PC-9 (cell line): ENCODE data around the gene TENM4. TPM values are rescaled to one million over a fixed set of nuclear protein-coding genes. Genes with fewer than 3 reads are reported as not detected.

ENCODE experiments used
- BruUV-seq: library from RNA; stranded (reverse); fragments of 400-500 nt; replicated peaks from 2 replicates; lab custom pipeline; 2021; lab: Mats Ljungman, UMichigan
- CTCF ChIA-PET: fragments of 300-600 bp; sonication (Branson Sonifier 250); formaldehyde crosslinking; loops from one replicate; lab custom pipeline; 2022; ENCODE audit warnings: antibody characterized with exemption; lab: Charles Lee
- POLR2A ChIA-PET: fragments of 300-600 bp; sonication (Branson Sonifier 250); formaldehyde crosslinking; loops from one replicate; lab custom pipeline; 2022; ENCODE audit warnings: antibody characterized with exemption; ENCODE audit not compliant: unreplicated experiment; lab: Charles Lee
- DNase-seq, 2 experiments: peaks; one replicate each; pipeline versions ENCODE4 v3.0.0 to v3.0.0-alpha.2; 2015 to 2022; ENCODE audit warnings: mixed read lengths in 1 of 2
- H2AFZ ChIP-seq: fragments of 200-600 bp; sonication (generic); 2 replicates; pipeline ENCODE4 v1.8.1; 2017; ENCODE audit warnings: antibody characterized with exemption
- H3F3A ChIP-seq: fragments of 200-600 bp; sonication (generic); 2 replicates; pipeline ENCODE4 v1.8.1; 2017; ENCODE audit warnings: antibody characterized with exemption, mild to moderate bottlenecking, low read depth; ENCODE audit not compliant: insufficient read depth
- H3K27ac ChIP-seq: fragments of 200-600 bp; sonication (generic); 2 replicates; pipeline ENCODE4 v1.6.1; 2016; ENCODE audit warnings: mixed run types
- H3K27me3 ChIP-seq: fragments of 200-600 bp; sonication (generic); 2 replicates; pipeline ENCODE4 v1.6.1; 2016; ENCODE audit warnings: low read depth, mixed run types; ENCODE audit not compliant: insufficient read depth
- H3K36me3 ChIP-seq: fragments of 200-600 bp; sonication (generic); 2 replicates; pipeline ENCODE4 v1.6.1; 2016; ENCODE audit warnings: low read depth, mixed run types
- H3K4me1 ChIP-seq: fragments of 200-600 bp; sonication (generic); replicated peaks from 2 replicates; pipeline ENCODE4 v1.6.1; 2016; ENCODE audit warnings: mixed run types; ENCODE audit not compliant: insufficient read depth
- H3K4me2 ChIP-seq: fragments of 200-600 bp; sonication (generic); 2 replicates; pipeline ENCODE4 v1.6.1; 2017; ENCODE audit warnings: mixed run types
- H3K4me3 ChIP-seq: fragments of 200-600 bp; sonication (generic); 2 replicates; pipeline ENCODE4 v1.6.1; 2016; ENCODE audit warnings: mixed run types
- H3K79me2 ChIP-seq: fragments of 200-600 bp; sonication (generic); 2 replicates; pipeline ENCODE4 v1.6.1; 2017; ENCODE audit warnings: low read depth, mixed run types
- H3K9me2 ChIP-seq: fragments of 200-600 bp; sonication (generic); 2 replicates; pipeline ENCODE4 v1.8.1; 2017; ENCODE audit warnings: mild to moderate bottlenecking; ENCODE audit not compliant: insufficient read depth
- H3K9me3 ChIP-seq: fragments of 200-600 bp; sonication (generic); 2 replicates; pipeline ENCODE4 v1.8.1; 2016; ENCODE audit warnings: low read depth; ENCODE audit not compliant: insufficient read depth
- H4K20me1 ChIP-seq: fragments of 200-600 bp; sonication (generic); 2 replicates; pipeline ENCODE4 v1.8.1; 2017; ENCODE audit not compliant: insufficient read depth
- EZH2 ChIP-seq: fragments of 200-600 bp; sonication (generic); IDR thresholded peaks from 2 replicates; pipeline ENCODE4 v1.8.0; 2017; ENCODE audit warnings: antibody characterized with exemption, low read depth
- intact Hi-C: fragments of 100-400 bp; cut with micrococcal nuclease; formaldehyde crosslinking; loops from one replicate; pipeline ENCODE4 v1.10.0; 2022; ENCODE audit not compliant: unreplicated experiment
- total RNA-seq: library from RNA; stranded (reverse); gene quantifications from 2 replicates; pipeline ENCODE4 v1.2.3, GENCODE V29; 2021
- TF ChIP-seq, protein P1 (sequence below): fragments of 200-600 bp; sonication (generic); conservative IDR thresholded peaks from 2 replicates; pipeline ENCODE4 v1.6.1; 2017; ENCODE audit warnings: mixed run types, antibody characterized with exemption, mild to moderate bottlenecking, moderate library complexity

Gene TENM4
- total RNA-seq, 1 experiment from 2014 or later: not detected

- intact Hi-C loops: no loop called here
- CTCF ChIA-PET: no interaction called here
- Histone ChIP-seq H3F3A (no peaks in the 10 kb centered on the region), H3K4me2 (no peak overlapping the region), H3K9me2 (no peaks in the 10 kb centered on the region), H3K36me3 (no peaks in the 10 kb centered on the region), H3K9me3 (no peaks in the 10 kb centered on the region), H3K4me1 (no peaks in the 10 kb centered on the region), H3K79me2 (no peaks in the 10 kb centered on the region), H2AFZ (no peak overlapping the region), H3K4me3 (no peak overlapping the region), H4K20me1 (no peaks in the 10 kb centered on the region), H3K27ac (no peak overlapping the region), H3K27me3 (peaks cover 34% of the 10 kb centered on the region)
- no TSS peak for BruUV-seq
- DNase-seq: no peak
- POLR2A ChIA-PET: no interaction called here
- TF ChIP-seq EZH2: no peak
- TF ChIP-seq, protein P1, sequence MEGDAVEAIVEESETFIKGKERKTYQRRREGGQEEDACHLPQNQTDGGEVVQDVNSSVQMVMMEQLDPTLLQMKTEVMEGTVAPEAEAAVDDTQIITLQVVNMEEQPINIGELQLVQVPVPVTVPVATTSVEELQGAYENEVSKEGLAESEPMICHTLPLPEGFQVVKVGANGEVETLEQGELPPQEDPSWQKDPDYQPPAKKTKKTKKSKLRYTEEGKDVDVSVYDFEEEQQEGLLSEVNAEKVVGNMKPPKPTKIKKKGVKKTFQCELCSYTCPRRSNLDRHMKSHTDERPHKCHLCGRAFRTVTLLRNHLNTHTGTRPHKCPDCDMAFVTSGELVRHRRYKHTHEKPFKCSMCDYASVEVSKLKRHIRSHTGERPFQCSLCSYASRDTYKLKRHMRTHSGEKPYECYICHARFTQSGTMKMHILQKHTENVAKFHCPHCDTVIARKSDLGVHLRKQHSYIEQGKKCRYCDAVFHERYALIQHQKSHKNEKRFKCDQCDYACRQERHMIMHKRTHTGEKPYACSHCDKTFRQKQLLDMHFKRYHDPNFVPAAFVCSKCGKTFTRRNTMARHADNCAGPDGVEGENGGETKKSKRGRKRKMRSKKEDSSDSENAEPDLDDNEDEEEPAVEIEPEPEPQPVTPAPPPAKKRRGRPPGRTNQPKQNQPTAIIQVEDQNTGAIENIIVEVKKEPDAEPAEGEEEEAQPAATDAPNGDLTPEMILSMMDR: no peak
Observed at GRCh38 chr11:79371152-79371551, 69.7 kb downstream of the TENM4 start.

- TF ChIP-seq, protein P1: no peak
- TF ChIP-seq EZH2: no peak
- intact Hi-C loops: no loop called here
- DNase-seq: no peak
- CTCF ChIA-PET: no interaction called here
- Histone ChIP-seq H3K4me1 (no peaks in the 10 kb centered on the region), H3K79me2 (no peaks in the 10 kb centered on the region), H3K4me2 (no peak overlapping the region), H3K27me3 (peaks cover 20% of the 10 kb centered on the region), H3K27ac (no peak overlapping the region), H3K36me3 (no peaks in the 10 kb centered on the region), H3K9me2 (no peaks in the 10 kb centered on the region), H2AFZ (no peak overlapping the region), H4K20me1 (no peaks in the 10 kb centered on the region), H3F3A (no peaks in the 10 kb centered on the region), H3K4me3 (no peak overlapping the region), H3K9me3 (no peaks in the 10 kb centered on the region)
- BruUV-seq: no TSS peak
- POLR2A ChIA-PET: no interaction called here
Observed at GRCh38 chr11:79369055-79369454, 71.8 kb downstream of the TENM4 start.

GRCh38 chr11:79367844-79368243 is 73.0 kb downstream of the TENM4 start:
- TF ChIP-seq EZH2: no peak
- H4K20me1 ChIP-seq: no peaks in the 10 kb centered on the region
- intact Hi-C loops: no loop called here
- ChIA-PET CTCF (no interaction called here), POLR2A (no interaction called here)
- H3K9me2 ChIP-seq: no peaks in the 10 kb centered on the region
- H3K27ac ChIP-seq: no peak overlapping the region
- no peaks in the 10 kb centered on the region for H3K4me1 ChIP-seq
- DNase-seq: no peak
- H3K79me2 ChIP-seq: no peaks in the 10 kb centered on the region
- H3K4me3 ChIP-seq: no peak overlapping the region
- H3K36me3 ChIP-seq: no peaks in the 10 kb centered on the region
- peaks cover 24% of the 10 kb centered on the region for H3K27me3 ChIP-seq
- BruUV-seq: no TSS peak
- no peaks in the 10 kb centered on the region for H3F3A ChIP-seq
- H3K4me2 ChIP-seq: no peak overlapping the region
- no peaks in the 10 kb centered on the region for H3K9me3 ChIP-seq
- no peak overlapping the region for H2AFZ ChIP-seq

DNA sequence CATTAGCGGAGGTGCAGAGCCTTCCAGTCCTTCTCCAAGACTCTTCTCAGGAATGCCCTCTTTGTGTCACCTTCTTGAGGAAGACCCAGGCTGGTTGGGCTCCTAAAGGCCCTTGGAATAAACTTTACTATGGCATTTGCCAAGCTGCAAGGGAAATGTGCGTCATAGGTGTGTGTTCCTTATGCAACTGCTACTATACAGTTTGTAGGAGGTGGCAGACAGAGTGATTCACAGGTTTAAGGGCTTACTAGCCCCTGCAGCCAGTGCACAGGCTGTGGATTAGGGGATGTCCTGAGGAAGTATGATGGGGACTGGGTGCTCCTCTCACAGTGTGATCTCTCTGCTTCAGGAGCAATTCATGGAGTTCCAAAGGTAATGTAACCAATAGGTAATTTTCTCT is 74.6 kb downstream of the TENM4 start:
- no peaks in the 10 kb centered on the region for H3K4me1 ChIP-seq
- CTCF ChIA-PET: no interaction called here
- peaks cover 38% of the 10 kb centered on the region for H3K27me3 ChIP-seq
- DNase-seq: no peak
- no peaks in the 10 kb centered on the region for H3K79me2 ChIP-seq
- intact Hi-C loops: no loop called here
- TF ChIP-seq, protein P1: no peak
- TF ChIP-seq EZH2: no peak
- H3K4me3 ChIP-seq: no peak overlapping the region
- no peaks in the 10 kb centered on the region for H3F3A ChIP-seq
- no peaks in the 10 kb centered on the region for H3K36me3 ChIP-seq
- no peak overlapping the region for H2AFZ ChIP-seq
- no peak overlapping the region for H3K4me2 ChIP-seq
- H3K9me3 ChIP-seq: no peaks in the 10 kb centered on the region
- H4K20me1 ChIP-seq: no peaks in the 10 kb centered on the region
- no peak overlapping the region for H3K27ac ChIP-seq
- no TSS peak for BruUV-seq
- POLR2A ChIA-PET: no interaction called here
- H3K9me2 ChIP-seq: no peaks in the 10 kb centered on the region
